ENCODE measurements around the gene FITM1.

FITM1 gene

GRCh38 chr14:24110523-24110922 lies 19.9 kb upstream of the FITM1 start:
- no peak for TF ChIP-seq CTCF (IDR thresholded peaks at IDR 0.05)

- no peak for TF ChIP-seq CTCF (IDR thresholded peaks at IDR 0.05)
Measured at GRCh38 chr14:24113379-24113800, 17.1 kb upstream of the FITM1 start.

- TF ChIP-seq CTCF (IDR thresholded peaks at IDR 0.05), result no peak
Measured at GRCh38 chr14:24113801-24114531, 16.5 kb upstream of the FITM1 start.

GRCh38 chr14:24114532-24115421 lies 15.7 kb upstream of the FITM1 start, which contains the start of the genes DCAF11 and NRL:
TSS of gene DCAF11 (plus strand) at chr14:24114777. CDS start at chr14:24115595, 818 bp downstream.
TSS of gene NRL (minus strand) at chr14:24114949. CDS start at chr14:24082848, 32,101 bp downstream.
- no peak for TF ChIP-seq CTCF (IDR thresholded peaks at IDR 0.05)

GRCh38 chr14:24115422-24116127 lies 14.9 kb upstream of the FITM1 start:
- TF ChIP-seq CTCF (IDR thresholded peaks at IDR 0.05), result no peak

GRCh38 chr14:24116128-24116814 lies 14.2 kb upstream of the FITM1 start:
- TF ChIP-seq CTCF (IDR thresholded peaks at IDR 0.05), result no peak

- no peak for TF ChIP-seq CTCF (IDR thresholded peaks at IDR 0.05)
Measured at GRCh38 chr14:24117179-24117578, 13.3 kb upstream of the FITM1 start.
